Measurements from ENCODE around the gene NKAPL. TPM values are rescaled to one million over a fixed set of nuclear protein-coding genes. Genes with fewer than 3 reads are reported as not detected.

Gene NKAPL
- total and polyA plus RNA-seq, 2 of the 13 experiments (the other 11 are each of a cell fraction or from before 2014, with no cell fraction given): not detected

DNA sequence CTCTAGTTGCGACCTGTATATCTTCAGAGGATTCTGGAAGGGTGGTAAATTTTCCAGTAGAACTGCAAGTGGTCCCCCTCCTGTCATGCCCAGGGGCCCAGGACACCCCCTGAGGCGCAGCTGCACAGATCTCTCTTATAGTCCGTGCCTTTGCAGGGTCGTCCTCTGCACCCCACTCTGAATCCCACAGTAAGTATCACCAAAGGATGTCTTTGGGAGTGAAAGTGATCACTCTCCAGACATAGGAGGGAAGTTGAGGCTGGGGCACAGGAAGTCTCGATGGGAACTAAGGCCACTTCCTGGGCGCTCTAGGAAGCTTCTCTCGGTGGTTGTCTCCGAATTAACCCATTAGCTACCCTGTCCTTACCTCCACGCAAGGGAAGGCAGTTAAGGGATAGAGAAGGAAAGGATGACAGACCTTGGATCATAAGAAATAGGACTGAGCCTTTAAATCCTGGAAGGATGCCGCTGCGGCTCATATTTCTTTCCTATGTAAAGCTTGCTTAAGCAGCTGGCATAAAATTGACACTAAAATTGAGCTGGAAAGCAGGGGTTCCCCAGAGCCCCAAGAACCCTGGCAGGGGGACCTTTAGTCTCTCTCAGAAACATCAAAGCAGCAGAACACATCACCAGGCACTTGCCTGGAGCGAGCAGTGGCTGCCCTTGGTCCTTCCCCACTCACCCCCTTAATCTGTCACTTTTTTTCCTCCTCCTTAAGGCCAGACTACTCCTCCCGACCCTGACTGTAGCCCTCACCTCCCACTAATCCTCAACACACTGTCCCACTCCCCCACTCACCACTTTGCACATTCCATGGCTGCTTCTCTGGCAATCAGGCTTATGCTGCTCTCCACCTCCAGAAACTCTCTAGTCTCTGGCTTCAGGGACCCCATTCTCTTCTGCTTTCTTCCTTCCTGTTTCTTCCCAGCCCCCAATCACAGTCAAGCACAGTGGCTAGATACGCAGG is 6.8 kb upstream of the NKAPL start, which contains the start of gene ZKSCAN4 (continued):
- TF ChIP-seq DNMT3B (CRISPR knock-in tag; conservative IDR thresholded peaks at IDR 0.05) (0 out of 2 replicates have a peak, but pooled peaks have one; percentile 38), SNRNP70 (IDR thresholded peaks at IDR 0.05; ENCODE audit: low read depth, low read length) (no peak), ZBTB3 (CRISPR knock-in tag; IDR thresholded peaks at IDR 0.05; ENCODE audit: borderline replicate concordance, low read depth) (no peak), SIN3A (IDR thresholded peaks at IDR 0.05; ENCODE audit: borderline replicate concordance, low read depth, low read length) (peak; percentile 91), ZSCAN22 (CRISPR knock-in tag; IDR thresholded peaks at IDR 0.05) (no peak), PHF5A (CRISPR knock-in tag; IDR thresholded peaks at IDR 0.05; ENCODE audit: low read depth, unreplicated experiment) (peak; percentile 87), ZNF446 (CRISPR knock-in tag; IDR thresholded peaks at IDR 0.05) (no peak; the same call in 1 of the 2 replicates), MAFG (CRISPR knock-in tag; IDR thresholded peaks at IDR 0.05) (no peak), TGIF2 (CRISPR knock-in tag; IDR thresholded peaks at IDR 0.05) (peak; percentile 90), NFE2L2 (IDR thresholded peaks at IDR 0.05; ENCODE audit: low read length) (no peak), ZNF567 (CRISPR knock-in tag; IDR thresholded peaks at IDR 0.05; ENCODE audit: borderline replicate concordance) (peak; percentile 81; the same call in 1 of the 2 replicates), BHLHE40 (IDR thresholded peaks at IDR 0.05; ENCODE audit: low read length) (peak; percentile 33; the same call in 1 of the 2 replicates), IKZF4 (CRISPR knock-in tag; IDR thresholded peaks at IDR 0.05; ENCODE audit: borderline replicate concordance, low read depth, not compliant biosample characterization) (no peak)
- TF ChIP-seq, protein P1, sequence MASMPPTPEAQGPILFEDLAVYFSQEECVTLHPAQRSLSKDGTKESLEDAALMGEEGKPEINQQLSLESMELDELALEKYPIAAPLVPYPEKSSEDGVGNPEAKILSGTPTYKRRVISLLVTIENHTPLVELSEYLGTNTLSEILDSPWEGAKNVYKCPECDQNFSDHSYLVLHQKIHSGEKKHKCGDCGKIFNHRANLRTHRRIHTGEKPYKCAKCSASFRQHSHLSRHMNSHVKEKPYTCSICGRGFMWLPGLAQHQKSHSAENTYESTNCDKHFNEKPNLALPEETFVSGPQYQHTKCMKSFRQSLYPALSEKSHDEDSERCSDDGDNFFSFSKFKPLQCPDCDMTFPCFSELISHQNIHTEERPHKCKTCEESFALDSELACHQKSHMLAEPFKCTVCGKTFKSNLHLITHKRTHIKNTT (CRISPR knock-in tag; IDR thresholded peaks at IDR 0.05): no peak
- TF ChIP-seq, protein P2, sequence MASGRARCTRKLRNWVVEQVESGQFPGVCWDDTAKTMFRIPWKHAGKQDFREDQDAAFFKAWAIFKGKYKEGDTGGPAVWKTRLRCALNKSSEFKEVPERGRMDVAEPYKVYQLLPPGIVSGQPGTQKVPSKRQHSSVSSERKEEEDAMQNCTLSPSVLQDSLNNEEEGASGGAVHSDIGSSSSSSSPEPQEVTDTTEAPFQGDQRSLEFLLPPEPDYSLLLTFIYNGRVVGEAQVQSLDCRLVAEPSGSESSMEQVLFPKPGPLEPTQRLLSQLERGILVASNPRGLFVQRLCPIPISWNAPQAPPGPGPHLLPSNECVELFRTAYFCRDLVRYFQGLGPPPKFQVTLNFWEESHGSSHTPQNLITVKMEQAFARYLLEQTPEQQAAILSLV (CRISPR knock-in tag; IDR thresholded peaks at IDR 0.05; ENCODE audit: borderline replicate concordance): peak; percentile 28; the same call in 1 of the 2 replicates
- TF ChIP-seq, protein P3, sequence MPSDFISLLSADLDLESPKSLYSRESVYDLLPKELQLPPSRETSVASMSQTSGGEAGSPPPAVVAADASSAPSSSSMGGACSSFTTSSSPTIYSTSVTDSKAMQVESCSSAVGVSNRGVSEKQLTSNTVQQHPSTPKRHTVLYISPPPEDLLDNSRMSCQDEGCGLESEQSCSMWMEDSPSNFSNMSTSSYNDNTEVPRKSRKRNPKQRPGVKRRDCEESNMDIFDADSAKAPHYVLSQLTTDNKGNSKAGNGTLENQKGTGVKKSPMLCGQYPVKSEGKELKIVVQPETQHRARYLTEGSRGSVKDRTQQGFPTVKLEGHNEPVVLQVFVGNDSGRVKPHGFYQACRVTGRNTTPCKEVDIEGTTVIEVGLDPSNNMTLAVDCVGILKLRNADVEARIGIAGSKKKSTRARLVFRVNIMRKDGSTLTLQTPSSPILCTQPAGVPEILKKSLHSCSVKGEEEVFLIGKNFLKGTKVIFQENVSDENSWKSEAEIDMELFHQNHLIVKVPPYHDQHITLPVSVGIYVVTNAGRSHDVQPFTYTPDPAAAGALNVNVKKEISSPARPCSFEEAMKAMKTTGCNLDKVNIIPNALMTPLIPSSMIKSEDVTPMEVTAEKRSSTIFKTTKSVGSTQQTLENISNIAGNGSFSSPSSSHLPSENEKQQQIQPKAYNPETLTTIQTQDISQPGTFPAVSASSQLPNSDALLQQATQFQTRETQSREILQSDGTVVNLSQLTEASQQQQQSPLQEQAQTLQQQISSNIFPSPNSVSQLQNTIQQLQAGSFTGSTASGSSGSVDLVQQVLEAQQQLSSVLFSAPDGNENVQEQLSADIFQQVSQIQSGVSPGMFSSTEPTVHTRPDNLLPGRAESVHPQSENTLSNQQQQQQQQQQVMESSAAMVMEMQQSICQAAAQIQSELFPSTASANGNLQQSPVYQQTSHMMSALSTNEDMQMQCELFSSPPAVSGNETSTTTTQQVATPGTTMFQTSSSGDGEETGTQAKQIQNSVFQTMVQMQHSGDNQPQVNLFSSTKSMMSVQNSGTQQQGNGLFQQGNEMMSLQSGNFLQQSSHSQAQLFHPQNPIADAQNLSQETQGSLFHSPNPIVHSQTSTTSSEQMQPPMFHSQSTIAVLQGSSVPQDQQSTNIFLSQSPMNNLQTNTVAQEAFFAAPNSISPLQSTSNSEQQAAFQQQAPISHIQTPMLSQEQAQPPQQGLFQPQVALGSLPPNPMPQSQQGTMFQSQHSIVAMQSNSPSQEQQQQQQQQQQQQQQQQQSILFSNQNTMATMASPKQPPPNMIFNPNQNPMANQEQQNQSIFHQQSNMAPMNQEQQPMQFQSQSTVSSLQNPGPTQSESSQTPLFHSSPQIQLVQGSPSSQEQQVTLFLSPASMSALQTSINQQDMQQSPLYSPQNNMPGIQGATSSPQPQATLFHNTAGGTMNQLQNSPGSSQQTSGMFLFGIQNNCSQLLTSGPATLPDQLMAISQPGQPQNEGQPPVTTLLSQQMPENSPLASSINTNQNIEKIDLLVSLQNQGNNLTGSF (CRISPR knock-in tag; IDR thresholded peaks at IDR 0.05): no peak
- TF ChIP-seq, protein P4, sequence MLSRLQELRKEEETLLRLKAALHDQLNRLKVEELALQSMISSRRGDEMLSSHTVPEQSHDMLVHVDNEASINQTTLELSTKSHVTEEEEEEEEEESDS (CRISPR knock-in tag; IDR thresholded peaks at IDR 0.05; ENCODE audit: borderline replicate concordance): 0 out of 2 replicates have a peak, but pooled peaks have one; percentile 31
- TF ChIP-seq, protein P5, sequence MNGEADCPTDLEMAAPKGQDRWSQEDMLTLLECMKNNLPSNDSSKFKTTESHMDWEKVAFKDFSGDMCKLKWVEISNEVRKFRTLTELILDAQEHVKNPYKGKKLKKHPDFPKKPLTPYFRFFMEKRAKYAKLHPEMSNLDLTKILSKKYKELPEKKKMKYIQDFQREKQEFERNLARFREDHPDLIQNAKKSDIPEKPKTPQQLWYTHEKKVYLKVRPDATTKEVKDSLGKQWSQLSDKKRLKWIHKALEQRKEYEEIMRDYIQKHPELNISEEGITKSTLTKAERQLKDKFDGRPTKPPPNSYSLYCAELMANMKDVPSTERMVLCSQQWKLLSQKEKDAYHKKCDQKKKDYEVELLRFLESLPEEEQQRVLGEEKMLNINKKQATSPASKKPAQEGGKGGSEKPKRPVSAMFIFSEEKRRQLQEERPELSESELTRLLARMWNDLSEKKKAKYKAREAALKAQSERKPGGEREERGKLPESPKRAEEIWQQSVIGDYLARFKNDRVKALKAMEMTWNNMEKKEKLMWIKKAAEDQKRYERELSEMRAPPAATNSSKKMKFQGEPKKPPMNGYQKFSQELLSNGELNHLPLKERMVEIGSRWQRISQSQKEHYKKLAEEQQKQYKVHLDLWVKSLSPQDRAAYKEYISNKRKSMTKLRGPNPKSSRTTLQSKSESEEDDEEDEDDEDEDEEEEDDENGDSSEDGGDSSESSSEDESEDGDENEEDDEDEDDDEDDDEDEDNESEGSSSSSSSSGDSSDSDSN (CRISPR knock-in tag; IDR thresholded peaks at IDR 0.05): peak; percentile 87

All from HepG2 (cell line).